Lung (tissue), 12 donors: ENCODE data around the gene PLCB3. TPM values are rescaled to one million over a fixed set of nuclear protein-coding genes. Genes with fewer than 3 reads are reported as not detected.

ENCODE experiments used
- ATAC-seq: fragments of 200-7000 bp; cut with Tn5 transposase; one replicate; pipeline ENCODE4 v1.9.1; 2020; ENCODE audit warnings: moderate number of reproducible peaks; ENCODE audit not compliant: insufficient read depth, low FRiP score
- DNase-seq, 3 donors: peaks; one replicate each; pipeline ENCODE4 v3.0.0-alpha.2; 2013 to 2017
- H3K27ac ChIP-seq, 2 donors: one replicate each; pipeline ENCODE4 v1.5.1; 2013; ENCODE audit warnings: mild to moderate bottlenecking in 2 of 2, moderate library complexity in 2 of 2, control low read depth in 1 of 2, inconsistent platforms in 1 of 2, low read depth in 1 of 2, low read length in 1 of 2
- H3K27me3 ChIP-seq, 3 donors: one replicate each; pipeline ENCODE4 v1.5.1; 2013; ENCODE audit warnings: low read length in 2 of 3; ENCODE audit not compliant: control insufficient read depth in 3 of 3, insufficient read depth in 3 of 3
- H3K36me3 ChIP-seq, 4 donors: one replicate each; pipeline ENCODE4 v1.5.1; 2013; ENCODE audit warnings: low read length in 4 of 4, mild to moderate bottlenecking in 1 of 4, moderate library complexity in 1 of 4; ENCODE audit not compliant: control insufficient read depth in 4 of 4, insufficient read depth in 4 of 4
- H3K4me1 ChIP-seq, 5 donors: one replicate each; pipeline ENCODE4 v1.5.1; 2013; ENCODE audit warnings: low read length in 5 of 5, mild to moderate bottlenecking in 2 of 5, moderate library complexity in 1 of 5; ENCODE audit not compliant: control insufficient read depth in 5 of 5, insufficient read depth in 5 of 5
- H3K4me3 ChIP-seq: one replicate; pipeline ENCODE4 v1.5.1; 2013; ENCODE audit warnings: mild to moderate bottlenecking, control low read depth, moderate library complexity
- H3K9ac ChIP-seq, 2 donors: one replicate each; pipeline ENCODE4 v1.5.1; 2013; ENCODE audit warnings: low read length in 2 of 2, control low read depth in 1 of 2; ENCODE audit not compliant: insufficient read depth in 1 of 2
- H3K9me3 ChIP-seq, 4 donors: one replicate each; pipeline ENCODE4 v1.5.1; 2013; ENCODE audit warnings: low read length in 3 of 4, mild to moderate bottlenecking in 1 of 4, moderate library complexity in 1 of 4; ENCODE audit not compliant: control insufficient read depth in 4 of 4, insufficient read depth in 3 of 4
- WGBS, 2 donors: extraction: QIAGEN DNeasy Blood & Tissue Kit; methylation state at CpG; one replicate each; pipeline ENCODE4 v1.1.7; 2013; 5-methylcytosine and 5-hydroxymethylcytosine counted together
- polyA plus RNA-seq, 2 donors: library from polyadenylated mRNA; stranded (reverse); fragments of 200-250 nt; gene quantifications; one replicate each; pipeline ENCODE4 v1.2.1, GENCODE V29; 2013
- total RNA-seq, 2 donors: library from RNA; depleted of rRNA in 1 of 2; stranded (reverse); fragments of >200 nt in 1 of 2; gene quantifications; one replicate each; pipeline ENCODE4 v1.2.1, GENCODE V29; 2014 to 2021
- TF ChIP-seq, protein P1 (sequence below): IDR thresholded peaks from 2 replicates; pipeline ENCODE4 v1.5.1; 2012; ENCODE audit warnings: mild to moderate bottlenecking; ENCODE audit errors: control extremely low read depth, extremely low read depth
- donor health status: control.
- donor health status: control.
- donor health status: Bipolar disorder and iron deficiency.
- donor health status: healthy.
- donor health status: DM: yes; HTN: yes; CAD: no.

PLCB3 gene
- total and polyA plus RNA-seq, 4 donors: 15.0 to 32.0 (median 17.6) TPM

- ATAC-seq (no peak), DNase-seq (no peak)
- Histone ChIP-seq H3K9ac (no peak overlapping the region), H3K4me3 (no peak overlapping the region), H3K36me3 (peaks cover 0 to 71% (median 15%) of the 10 kb centered on the region in 4 donors), H3K27me3 (no peaks in the 10 kb centered on the region), H3K4me1 (no peaks in the 10 kb centered on the region), H3K27ac (no peak overlapping the region), H3K9me3 (no peaks in the 10 kb centered on the region)
- TF ChIP-seq, protein P1, sequence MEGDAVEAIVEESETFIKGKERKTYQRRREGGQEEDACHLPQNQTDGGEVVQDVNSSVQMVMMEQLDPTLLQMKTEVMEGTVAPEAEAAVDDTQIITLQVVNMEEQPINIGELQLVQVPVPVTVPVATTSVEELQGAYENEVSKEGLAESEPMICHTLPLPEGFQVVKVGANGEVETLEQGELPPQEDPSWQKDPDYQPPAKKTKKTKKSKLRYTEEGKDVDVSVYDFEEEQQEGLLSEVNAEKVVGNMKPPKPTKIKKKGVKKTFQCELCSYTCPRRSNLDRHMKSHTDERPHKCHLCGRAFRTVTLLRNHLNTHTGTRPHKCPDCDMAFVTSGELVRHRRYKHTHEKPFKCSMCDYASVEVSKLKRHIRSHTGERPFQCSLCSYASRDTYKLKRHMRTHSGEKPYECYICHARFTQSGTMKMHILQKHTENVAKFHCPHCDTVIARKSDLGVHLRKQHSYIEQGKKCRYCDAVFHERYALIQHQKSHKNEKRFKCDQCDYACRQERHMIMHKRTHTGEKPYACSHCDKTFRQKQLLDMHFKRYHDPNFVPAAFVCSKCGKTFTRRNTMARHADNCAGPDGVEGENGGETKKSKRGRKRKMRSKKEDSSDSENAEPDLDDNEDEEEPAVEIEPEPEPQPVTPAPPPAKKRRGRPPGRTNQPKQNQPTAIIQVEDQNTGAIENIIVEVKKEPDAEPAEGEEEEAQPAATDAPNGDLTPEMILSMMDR: no peak
- WGBS, 2 donors: 90 to 94% methylated on average over 24 of the region's 24 CpGs
These were observed 7.0 kb downstream of the PLCB3 start for GRCh38 chr11:64258356-64258755.

DNA sequence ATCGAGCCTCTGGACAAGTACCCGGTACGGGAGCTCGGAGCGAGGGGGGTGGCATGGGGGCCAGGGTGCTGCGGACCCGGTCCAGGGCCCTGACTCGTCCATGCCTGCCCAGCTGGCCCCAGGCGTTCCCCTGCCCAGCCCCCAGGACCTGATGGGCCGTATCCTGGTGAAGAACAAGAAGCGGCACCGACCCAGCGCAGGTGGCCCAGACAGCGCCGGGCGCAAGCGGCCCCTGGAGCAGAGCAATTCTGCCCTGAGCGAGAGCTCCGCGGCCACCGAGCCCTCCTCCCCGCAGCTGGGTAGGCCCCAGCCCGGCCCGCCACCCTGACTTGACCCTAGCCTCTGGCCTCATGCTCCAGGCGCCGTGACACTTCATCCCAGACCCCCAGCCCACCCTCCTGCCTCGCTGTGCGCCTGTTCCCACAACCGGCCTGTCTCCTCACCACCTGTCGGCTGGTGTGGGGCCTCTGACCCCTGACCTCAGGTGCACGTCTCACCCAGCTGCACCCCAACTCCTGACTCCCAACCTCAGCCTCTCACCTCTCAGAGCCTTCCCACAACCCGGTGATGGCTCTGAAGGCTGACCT lies 7.7 kb downstream of the PLCB3 start:
- ATAC-seq: no peak
- no peaks in the 10 kb centered on the region for H3K9me3 ChIP-seq
- no peak overlapping the region for H3K27ac ChIP-seq
- no peak overlapping the region for H3K9ac ChIP-seq
- DNase-seq: no peak
- no peaks in the 10 kb centered on the region for H3K27me3 ChIP-seq
- TF ChIP-seq, protein P1: no peak
- 93 to 96% methylated on average over 31 to 32 of the region's 32 CpGs for whole genome bisulfite sequencing, 2 donors
- no peaks in the 10 kb centered on the region for H3K4me1 ChIP-seq
- H3K4me3 ChIP-seq: no peak overlapping the region
- H3K36me3 ChIP-seq: peaks cover 0 to 78% (median 16%) of the 10 kb centered on the region in 4 donors

- peaks cover 2 to 81% (median 16%) of the 10 kb centered on the region in 4 donors for H3K36me3 ChIP-seq
These were observed 8.3 kb downstream of the PLCB3 start for GRCh38 chr11:64259533-64260067.

More at GRCh38 chr11:64259533-64260067, 8.3 kb downstream of the PLCB3 start:
- no peaks in the 10 kb centered on the region for H3K27me3 ChIP-seq
- DNase-seq (no peak), ATAC-seq (no peak)
- H3K4me3 ChIP-seq: no peak overlapping the region
- no peaks in the 10 kb centered on the region for H3K4me1 ChIP-seq
- no peak overlapping the region for H3K9ac ChIP-seq
- H3K9me3 ChIP-seq: no peaks in the 10 kb centered on the region
- TF ChIP-seq, protein P1: no peak
- H3K27ac ChIP-seq: no peak overlapping the region
- WGBS, 2 donors: 83 to 93% methylated on average over 4 of the region's 4 CpGs
